PC-3 (cell line): ENCODE results near the gene SUSD6.

Experiments
- CTCF ChIP-seq: fragments of 300-600 bp; sonication (generic); conservative IDR thresholded peaks from 2 replicates; pipeline ENCODE4 v1.5.1; 2017; ENCODE audit warnings: antibody characterized with exemption, low read depth, mild to moderate bottlenecking, low read length
- EZH2phosphoT487 ChIP-seq: fragments of 300-600 bp; sonication (generic); IDR thresholded peaks from 2 replicates; pipeline ENCODE4 v1.6.1; 2018; ENCODE audit warnings: mild to moderate bottlenecking, antibody characterized with exemption, low read length, borderline replicate concordance

GRCh38 chr14:69584389-69584788 lies 27.0 kb upstream of the SUSD6 start:
- no peak for TF ChIP-seq EZH2phosphoT487
- no peak for TF ChIP-seq CTCF
